Stimulated activated CD8-positive, alpha-beta memory T cell treated with anti-CD3 and anti-CD28 coated beads, Interleukin-7, amount 100 ng/mL, for 48 hours (primary cell): ENCODE data around the gene SRPK2.
"Not testable (repeated sequence)": the region's sequence is repeated elsewhere in the genome, so short reads cannot be mapped to it uniquely, and the experiment has no call there.

Source experiments
- DNase-seq, 2 donors: peaks; one replicate each; pipeline ENCODE4 v3.0.0-alpha.2; 2020; ENCODE audit warnings: low read depth in 1 of 2; ENCODE audit errors: extremely low read depth in 1 of 2

Gene SRPK2

DNA sequence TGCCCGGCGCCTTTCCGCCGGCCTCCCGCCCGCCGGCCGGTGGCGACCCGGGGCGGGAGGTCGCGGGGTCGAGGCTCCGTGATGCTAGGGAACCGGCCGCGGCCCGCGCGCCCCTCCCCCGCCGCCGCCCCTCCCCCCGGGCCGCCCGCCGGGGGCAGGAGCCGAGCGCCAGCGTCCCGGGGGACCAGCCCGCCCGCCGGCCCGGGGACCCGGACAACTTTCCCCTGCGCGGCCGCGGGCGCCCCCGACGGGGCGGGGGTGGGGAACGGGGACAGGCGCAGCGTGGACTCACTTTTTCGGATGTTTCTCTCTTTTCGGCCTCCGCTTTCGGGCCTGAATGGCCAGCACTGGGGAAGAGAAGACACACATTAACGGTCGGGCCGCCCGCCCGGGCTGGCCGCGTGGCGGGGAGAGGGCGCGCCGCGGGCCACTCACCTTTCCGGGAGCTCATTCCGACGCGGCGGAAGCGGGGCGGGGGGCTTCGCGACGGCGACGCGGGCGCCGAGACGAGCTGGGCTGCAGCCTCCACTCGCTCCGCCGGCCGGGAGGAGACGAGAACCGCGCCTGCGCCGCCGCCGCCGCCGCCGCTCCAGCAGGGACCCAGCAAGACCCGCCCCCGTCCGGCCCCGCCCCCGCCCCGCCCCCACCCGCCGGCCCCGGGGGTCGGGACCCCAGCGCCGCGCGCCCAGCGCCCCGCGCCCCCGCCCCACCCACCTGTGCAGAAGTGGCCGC is at the start of gene SRPK2:
Gene SRPK2 (minus strand): TSS at position 566 of the 732 bp plus-strand sequence.
- DNase-seq, result peak; percentile 54 to 63

DNA sequence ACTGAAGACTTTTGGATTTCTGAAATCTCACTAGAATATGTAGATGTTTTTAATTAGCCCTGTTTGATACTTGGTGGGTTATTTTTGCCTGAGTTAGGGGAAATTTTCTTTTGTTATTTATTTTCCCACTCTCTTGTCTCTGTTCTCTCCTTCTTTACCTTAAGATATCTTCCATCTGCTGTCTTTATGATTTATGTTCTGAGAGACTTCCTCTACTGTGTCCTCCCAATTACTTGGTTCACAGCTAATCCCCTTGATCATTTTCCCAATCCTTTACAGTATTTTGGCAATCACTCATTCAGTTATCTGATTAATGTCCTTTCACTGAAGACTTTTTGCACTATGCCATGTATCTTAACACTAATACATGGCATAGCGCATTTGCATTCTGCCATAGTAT is 49.5 kb upstream of the SRPK2 start:
- DNase-seq, result no peak

DNA sequence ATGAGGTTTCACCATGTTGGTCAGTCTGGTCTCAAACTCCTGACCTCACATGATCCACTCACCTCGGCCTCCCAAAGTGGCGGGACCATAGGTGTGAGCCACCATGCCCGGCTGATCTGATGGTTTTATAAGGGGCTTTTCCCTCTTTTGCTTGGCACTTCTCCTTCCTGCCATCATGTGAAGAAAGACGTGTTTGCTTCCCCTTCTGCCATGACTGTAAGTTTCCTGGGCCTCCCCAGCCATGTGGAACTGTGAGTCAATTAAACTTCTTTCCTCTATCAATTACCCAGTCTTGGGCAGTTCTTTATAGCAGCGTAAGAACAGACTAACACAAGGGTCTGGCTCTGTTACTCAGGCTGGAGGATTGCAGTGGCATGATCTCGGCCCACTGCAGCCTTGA is 48.6 kb upstream of the SRPK2 start:
- not testable (repeated sequence) for DNase-seq

DNA sequence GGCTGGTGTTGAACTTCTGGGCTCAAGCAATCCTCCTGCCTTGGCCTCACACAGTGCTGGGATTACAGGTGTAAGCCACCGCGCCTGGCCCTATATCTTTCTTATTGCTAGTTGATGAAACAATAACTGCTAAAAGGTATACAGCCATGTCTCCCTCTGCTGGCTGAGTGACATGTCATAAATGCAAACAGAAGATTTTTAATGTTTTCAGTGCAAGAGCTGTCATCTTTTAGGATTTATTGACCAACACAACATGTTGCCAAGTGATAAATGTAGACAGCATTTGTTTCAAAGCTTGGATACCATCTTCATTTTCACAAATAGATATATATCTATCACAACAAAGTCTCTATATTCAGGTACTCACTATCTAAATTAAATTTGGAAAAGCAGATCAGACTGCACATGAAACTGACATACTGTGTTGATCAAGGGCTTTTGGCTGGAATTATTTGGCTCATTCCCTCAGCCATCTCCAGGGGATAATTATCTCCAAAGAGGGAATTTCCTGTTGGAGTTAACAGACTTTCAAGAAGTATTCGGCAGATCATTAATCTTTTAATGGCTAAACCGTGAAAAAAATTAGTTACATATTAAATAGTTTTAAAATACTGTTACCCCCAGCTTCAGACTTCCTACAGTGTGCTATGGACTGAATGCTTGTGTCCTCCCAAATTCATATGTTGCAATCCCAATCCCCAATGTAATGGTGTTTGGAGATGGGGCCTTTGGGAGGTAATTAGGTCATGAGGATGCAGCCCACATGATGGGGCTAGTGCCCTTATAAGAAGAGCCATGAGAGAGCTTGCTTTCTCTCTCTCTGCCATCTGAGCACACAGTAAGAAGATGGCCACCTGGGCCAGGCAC is 41.3 kb upstream of the SRPK2 start:
- peak in 1 of 2 donors; percentile 20 for DNase-seq

DNA sequence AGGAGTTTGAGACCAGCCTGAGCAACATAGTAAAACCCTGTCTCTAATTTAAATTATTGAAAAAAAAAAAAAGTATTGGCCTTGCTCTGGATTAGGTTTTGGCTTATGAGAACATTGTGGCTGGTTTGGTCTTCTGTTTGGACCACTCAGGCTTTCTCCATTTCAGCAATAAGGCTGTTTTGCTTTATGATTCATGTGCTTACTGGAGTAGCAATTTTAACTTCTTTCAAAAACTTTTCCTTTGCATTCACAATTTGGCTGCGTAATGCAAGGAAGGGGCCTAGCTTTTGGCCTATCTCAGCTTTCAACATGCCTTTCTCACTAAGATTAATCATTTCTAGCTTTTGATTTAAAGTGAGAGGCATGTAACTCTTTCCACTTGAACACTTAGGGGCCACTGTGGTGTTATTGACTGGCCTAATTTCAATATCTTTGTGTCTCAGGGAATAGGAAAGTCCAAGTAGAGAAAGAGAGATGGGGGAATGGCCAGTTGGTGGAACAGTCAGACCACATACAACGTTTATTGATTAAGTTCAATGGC is 38.0 kb upstream of the SRPK2 start:
- peak in 1 of 2 donors; percentile 2 for DNase-seq

DNA sequence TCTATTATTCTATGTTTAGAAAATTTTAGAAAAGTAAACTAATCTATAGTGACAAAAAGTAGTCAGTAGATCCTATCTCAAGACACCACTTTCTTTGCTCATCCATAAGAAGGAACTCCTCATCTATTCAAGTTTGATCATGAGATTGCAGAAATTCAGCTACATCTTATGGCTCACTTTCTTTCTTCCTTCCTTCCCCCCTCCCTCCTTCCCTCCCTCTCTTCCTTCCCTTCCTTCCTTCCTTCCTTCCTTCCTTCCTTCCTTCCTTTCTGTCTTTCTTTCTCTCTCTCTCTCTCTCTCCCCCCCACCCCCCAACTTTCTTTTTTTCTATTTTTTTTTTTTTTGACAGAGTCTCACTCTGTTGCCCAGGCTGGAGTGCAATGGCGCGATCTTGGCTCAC is 35.3 kb upstream of the SRPK2 start:
- no peak for DNase-seq

DNA sequence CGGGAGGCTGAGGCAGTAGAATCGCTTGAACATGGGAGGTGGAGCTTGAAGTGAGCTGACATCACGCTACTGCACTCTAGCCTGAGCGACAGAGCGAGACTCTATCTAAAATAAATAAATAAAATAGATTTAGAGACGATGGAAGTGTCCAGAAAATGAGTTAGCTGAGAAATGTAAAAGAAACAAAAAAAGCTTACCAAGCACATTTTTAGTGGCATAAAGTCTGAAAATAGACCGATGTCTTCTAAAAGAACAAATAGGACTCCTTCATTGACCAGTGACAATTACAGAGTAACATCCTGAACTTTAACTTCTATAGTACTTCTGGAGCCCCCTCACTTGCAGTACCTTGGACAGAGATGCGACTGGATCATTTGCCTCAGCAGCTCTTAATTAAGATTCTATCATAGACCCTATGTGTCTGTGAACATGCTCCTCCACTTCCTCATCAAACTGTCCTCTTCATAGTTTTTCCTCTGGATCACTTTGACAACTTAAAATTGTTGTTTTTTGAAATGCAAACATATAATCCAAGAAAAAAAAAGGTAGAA is 25.2 kb upstream of the SRPK2 start:
- no peak for DNase-seq

DNA sequence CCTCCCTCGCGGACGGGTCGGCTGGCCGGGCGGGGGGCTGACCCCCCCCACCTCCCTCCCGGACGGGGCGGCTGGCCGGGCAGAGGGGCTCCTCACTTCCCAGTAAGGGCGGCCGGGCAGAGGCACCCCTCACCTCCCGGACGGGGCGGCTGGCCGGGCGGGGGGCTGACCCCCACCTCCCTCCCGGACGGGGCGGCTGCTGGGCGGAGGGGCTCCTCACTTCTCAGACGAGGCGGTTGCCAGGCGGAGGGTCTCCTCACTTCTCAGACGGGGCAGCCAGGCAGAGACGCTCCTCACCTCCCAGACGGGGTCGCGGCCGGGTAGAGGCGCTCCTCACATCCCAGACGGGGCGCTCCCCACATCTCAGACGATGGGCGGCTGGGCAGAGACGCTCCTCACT is 22.1 kb upstream of the SRPK2 start:
- DNase-seq, result not testable (repeated sequence)

DNA sequence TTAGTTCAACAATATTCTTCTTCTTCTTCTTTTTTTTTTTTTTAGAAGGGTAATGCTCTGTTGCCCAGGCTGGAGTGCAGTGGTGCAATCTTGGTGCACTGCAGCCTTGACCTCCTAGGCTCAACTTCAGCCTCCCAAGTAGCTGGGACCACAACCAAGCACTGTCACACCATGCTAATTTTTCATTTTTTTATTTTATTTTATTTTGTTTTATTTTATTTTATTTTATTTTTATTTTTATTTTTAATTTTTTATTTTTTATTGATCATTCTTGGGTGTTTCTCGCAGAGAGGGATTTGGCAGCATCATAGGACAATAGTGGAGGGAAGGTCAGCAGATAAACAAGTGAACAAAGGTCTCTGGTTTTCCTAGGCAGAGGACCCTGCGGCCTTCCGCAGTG is 21.1 kb upstream of the SRPK2 start:
- DNase-seq, result not testable (repeated sequence)

DNA sequence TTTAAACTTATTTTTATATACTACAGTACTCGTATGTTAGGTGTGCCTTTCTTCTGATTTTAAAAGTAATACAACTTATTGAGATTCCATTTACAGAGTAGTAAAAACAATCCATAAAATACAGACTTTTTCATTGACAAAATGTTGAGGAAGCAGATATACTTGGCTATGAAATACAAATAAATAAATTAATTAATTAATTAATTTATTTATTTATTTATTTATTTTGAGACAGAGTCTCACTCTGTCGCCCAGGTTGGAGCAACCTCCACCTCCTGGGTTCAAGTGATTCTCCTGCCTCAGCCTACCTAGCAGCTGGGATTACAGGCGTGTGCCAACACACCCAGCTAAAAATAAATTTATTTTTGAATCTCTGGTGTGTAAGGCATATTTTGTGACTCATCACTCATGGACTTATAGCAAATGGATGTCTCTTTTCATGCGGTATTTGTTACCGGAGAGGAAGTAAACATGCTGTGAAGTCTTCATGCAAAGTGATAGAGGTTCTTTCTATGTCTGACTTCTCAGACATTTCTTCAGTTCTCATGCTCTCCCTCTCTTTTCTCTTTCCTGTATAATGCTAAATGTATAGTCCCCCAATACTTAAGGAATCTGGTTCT is 20.2 kb upstream of the SRPK2 start:
- no peak for DNase-seq

DNA sequence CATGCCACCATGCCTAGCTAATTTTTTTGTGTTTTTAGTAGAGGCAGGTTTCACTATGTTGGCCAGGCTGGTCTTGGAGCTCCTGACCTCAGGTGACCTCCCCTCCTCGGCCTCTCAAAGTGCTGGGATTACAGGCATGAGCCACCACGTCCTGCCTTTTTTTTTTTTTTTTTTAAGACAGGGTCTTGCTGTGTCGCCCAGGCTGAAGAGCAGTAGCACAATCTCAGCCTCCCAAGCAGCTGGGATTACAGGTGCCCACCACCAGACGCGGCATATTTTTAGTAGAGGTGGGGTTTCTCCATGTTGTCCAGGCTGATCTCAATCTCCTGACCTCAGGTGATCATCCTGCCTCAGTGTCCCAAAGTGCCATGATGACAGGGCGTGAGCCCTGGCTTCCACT is 14.4 kb upstream of the SRPK2 start:
- DNase-seq, result no peak

DNA sequence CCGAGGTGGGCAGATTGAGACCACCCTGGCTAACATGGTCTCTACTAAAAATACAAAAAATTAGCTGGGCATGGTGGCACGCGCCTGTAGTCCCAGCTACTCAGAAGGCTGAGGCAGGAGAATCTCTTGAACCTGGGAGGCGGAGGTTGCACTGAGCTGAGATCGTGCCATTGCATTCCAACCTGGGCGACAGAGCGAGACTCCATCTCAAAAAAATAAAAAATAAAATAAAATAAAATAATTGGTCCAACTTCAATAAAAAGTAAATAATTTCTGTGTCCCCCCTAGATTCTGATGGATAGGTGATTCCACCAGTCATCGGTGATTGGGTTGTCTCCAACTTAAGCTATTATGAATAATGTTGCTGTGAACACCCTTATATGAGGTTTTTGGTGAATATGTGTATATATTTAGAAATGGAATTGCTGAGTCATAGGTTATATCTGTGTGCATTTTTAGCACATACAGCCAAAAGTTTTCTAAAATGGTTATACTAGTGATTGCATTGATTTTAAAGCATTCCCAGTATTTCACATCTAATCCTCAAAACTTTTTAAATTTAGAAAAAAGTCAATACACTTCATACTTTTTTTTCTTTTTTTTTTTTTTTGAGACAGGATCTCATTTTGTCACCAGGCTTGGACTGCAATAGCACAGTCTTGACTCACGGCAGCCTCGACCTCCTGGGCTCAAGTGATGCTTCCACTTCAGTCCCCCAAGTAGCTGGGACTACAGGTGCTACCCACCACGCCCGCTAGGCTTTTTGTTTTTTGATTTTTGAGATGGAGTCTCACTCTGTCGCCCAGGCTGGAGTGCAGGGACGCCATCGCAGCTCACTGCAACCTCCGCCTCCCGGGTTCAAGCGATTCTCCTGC is 13.7 kb upstream of the SRPK2 start:
- no peak for DNase-seq

DNA sequence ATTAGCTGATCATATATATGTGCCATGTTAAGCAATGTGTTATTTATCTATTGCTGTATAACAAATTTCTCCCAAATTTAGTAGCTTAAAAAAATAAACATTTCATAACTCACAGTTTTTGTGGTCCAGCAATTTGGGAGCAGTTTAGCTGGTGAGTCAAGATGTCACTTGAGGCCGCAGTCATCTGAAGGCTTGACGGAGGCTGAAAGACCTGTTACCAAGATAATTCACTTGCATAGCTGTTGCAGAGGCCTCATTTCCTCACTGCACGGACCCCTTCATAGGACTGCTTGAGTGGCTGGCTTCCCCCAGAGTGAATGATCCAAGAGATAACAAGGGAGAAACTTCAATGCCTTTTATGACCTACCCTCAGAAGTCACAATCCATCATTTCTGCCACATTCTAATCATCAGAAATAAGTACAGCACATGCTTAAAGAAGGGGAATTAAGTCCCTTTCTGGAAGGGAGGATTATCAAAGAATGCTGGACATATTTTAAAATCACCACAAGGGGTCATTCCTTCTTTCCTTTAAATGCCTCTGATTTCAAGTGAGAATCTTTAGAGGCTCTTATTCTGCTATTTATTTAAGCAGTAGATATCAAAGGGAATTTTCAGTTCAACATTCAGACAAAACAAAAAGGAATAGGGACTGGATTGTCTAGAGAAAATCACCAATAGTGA is 10.5 kb upstream of the SRPK2 start:
- no peak for DNase-seq

DNA sequence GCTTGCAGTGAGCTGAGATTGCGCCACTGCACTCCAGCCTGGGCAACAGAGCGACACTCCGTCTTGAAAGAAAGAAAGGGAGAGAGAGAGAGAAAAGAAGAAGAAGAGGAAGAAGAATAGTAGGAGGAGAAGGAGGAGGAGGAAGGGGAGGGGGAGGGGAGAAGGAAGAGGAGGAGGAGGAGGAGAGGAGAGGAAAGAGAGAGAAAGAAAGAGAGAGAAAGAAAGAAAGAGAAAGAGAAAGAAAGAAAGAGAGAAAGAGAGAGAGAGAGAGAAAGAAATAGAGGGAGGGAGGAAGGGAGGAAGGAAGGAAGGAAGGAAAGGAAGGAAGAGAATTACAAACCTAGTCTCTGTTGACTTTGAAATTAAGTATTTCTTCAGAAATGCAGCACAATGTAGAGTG is 7.8 kb upstream of the SRPK2 start:
- DNase-seq, result no peak

DNA sequence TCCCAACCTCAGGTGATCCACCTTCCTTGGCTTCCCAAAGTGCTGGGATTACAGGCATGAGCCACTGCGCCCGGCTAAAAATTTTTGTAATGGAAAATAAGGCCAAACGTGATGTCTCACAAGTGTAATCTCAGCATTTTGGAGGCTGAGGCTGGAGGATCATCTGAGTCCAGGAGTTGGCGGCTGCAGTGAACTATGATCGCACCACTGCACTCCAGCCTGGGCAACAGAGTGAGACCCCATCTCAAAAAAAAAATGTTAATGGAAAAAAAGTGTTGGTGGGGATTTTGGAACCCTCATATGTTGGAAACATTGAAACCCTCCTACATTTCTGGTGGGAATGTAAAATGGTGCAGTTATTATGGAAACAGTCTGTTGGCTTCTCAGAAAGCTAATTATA is 2.7 kb upstream of the SRPK2 start:
- DNase-seq, result no peak

DNA sequence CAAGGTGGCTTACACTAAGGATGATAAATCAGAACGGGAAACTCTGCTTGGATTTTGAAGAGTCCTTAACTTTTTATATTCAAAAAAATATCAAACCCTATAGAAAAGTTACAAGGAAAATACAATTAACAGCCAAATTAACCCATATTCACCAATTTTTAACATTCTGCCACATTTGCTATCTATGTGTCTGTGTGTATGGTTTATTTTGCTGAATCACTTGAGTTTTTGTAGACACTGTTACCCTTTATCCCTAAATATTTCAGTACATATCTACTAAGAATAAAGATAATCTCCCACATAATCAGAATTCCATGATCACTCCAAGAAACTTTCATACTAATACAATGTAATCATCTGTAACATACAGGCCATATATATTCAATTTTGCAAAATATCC is 1.2 kb upstream of the SRPK2 start:
- no peak for DNase-seq

DNA sequence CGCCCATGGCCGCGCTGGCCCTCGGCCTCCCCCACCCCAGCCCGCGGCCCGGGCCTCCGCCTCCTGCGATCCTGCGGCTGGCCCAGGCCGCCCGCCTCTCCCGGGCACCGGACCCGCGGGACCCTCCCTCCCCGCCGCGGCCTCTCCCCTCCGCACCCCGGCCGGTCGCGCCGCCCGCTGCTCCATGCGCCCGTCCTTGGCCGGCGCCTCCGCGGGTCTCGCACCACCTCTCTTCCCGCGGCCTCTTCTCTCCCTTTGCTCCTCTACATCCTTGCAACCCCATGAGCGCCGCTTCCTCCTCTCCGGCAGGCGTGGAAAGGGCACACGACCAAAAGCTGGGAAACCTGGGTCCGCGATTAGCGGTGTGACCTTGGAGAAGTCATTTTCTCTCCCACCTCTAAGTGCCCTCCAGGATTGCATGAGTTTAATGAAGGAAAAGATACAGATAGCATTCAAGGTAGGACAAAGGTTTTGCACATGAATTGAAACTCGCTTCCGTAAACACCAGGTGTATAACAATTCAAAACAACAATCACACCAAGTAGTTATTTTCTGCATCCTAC is 448 bp upstream of the SRPK2 start:
- no peak for DNase-seq

DNA sequence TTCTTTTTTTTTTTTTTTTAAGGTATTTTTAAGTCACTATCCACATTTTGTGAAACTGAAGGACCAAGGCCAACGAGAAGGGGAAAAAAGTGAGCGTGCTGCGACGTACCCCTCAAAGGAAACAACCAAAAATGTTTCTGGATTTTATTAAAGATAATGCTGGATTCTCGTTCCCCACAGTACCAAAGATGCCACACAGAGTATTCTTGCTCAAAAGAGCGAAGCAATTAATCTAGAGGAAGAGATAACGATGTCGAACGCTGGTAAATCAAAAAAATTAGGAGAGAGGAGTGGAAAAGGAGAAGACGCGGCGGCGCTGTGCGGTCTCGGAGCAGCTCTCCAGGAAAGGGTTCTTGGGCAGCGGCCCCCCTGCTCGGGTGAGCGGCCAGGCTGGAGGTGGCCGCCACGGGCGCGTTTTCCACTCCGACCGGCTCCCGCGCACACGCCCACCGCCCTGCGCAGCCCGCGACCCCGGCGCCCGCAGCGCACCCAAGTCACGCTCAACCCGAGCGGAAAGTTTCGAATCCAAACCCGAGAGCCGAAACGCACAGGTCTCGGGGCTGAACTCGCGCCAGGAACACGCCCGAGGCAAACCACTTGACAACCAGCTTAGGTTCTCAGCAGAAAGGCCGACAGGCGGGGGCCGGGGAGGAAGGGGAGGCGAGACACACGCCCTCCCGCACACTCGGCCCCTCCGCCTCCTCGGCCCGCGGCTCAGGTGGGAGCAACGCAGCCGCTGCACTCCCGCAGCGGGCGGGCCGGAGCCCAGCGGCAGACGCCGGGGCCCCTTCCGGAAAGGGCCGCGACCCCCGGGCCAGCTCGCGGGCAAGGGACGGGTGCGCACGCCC is 989 bp downstream of the SRPK2 start:
- peak; percentile 18 for DNase-seq
